GM13977 (cell line): ENCODE results near the gene LEUTX.

Experiments
- DNase-seq: peaks from one replicate; pipeline ENCODE4 v3.0.0; 2012; ENCODE audit warnings: low spot score
- in situ Hi-C: fragments of 300-500 bp; cut with MboI; formaldehyde crosslinking; loops from one replicate; pipeline ENCODE4 v1.12.0; 2022; ENCODE audit warnings: low sequenced_read_pairs, low pct_unique_long_range_greater_than_20kb, mixed read lengths, inconsistent platforms; ENCODE audit not compliant: unreplicated experiment
- TF ChIP-seq, protein P1 (sequence below): IDR thresholded peaks from 2 replicates; pipeline ENCODE4 v1.5.1; 2012; ENCODE audit warnings: mild to moderate bottlenecking, control low read depth; ENCODE audit not compliant: insufficient read depth; ENCODE audit errors: extremely low read depth, missing control alignments

The LEUTX gene

GRCh38 chr19:39768334-39768733 is 10.3 kb upstream of the LEUTX start:
- TF ChIP-seq, protein P1, sequence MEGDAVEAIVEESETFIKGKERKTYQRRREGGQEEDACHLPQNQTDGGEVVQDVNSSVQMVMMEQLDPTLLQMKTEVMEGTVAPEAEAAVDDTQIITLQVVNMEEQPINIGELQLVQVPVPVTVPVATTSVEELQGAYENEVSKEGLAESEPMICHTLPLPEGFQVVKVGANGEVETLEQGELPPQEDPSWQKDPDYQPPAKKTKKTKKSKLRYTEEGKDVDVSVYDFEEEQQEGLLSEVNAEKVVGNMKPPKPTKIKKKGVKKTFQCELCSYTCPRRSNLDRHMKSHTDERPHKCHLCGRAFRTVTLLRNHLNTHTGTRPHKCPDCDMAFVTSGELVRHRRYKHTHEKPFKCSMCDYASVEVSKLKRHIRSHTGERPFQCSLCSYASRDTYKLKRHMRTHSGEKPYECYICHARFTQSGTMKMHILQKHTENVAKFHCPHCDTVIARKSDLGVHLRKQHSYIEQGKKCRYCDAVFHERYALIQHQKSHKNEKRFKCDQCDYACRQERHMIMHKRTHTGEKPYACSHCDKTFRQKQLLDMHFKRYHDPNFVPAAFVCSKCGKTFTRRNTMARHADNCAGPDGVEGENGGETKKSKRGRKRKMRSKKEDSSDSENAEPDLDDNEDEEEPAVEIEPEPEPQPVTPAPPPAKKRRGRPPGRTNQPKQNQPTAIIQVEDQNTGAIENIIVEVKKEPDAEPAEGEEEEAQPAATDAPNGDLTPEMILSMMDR: no peak
- in situ Hi-C loops: no loop called here
- DNase-seq: no peak

GRCh38 chr19:39768786-39769185 is 9.9 kb upstream of the LEUTX start:
- in situ Hi-C loops: no loop called here
- DNase-seq: no peak
- TF ChIP-seq, protein P1: no peak

DNA sequence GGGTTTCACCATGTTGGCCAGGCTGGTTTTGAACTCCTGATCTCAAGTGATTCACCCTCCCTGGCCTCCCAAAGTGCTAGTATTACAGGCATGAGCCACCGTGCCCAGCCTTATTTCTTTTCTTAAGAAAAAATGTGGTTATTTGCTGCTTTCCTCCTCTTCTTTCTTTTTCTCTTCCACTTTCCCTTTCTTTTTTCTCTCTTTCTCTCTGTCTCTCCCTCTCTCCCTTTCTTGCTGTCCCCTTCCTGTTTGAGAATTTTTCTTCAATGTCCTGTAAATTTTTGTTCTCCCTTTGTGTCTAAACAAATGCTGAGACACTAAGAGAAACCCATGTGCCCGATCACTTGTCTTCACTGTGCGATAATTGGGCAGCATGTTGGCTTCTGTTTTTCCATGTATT is 2.2 kb downstream of the LEUTX start:
- TF ChIP-seq, protein P1: no peak
- in situ Hi-C loops: loop anchor here (10.0 kb wide), 1 partner anchor 106 kb away; no protein-coding TSS in a partner anchor
- no peak for DNase-seq

DNA sequence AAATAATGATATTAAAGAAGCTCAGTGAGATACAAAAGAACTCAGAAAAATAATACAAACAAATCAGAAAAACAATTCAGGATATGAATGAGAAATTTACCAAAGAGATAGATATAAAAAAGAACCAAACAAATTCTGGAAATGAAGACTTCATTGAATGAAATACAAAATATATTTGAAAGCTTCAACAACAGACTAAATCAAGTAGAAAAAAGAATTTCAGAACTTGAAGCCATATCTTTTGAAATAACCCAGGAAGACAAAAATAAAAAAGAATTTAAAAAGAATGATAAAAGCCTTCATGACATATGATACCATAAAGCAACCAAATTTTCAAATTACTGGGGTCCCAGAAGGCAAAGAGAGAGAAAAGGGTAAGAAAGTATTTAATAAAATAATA is 9.6 kb downstream of the LEUTX start:
- TF ChIP-seq, protein P1: no peak
- no peak for DNase-seq
- in situ Hi-C loops: loop anchor here (10.0 kb wide), 1 partner anchor 113 kb away; no protein-coding TSS in a partner anchor

DNA sequence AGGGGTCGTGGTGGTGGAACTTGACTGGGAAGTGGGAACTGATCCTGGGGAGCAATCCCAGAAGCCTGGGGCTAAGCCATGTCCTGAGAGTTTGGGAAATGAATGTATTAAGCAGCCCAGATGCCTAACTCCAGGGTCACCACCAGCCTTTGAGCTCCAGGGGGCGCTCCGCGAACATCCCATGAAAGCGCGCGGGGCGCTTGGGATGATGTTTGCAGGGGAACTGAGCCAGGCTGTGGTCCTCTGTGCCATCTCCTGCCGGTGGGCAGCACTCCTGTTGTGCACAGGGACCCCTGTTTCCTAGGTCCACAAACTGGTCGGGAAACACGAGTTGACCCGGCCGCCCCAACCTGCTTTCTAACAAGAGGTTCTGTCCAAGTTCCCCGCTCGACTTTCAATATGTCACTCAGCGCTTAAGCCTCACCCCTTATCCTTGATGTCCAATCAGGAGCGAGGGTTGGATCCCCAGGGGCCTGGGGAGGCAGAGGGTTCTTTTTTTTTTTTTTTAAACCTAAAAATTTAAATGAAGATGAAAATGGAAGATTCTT is 14.4 kb downstream of the LEUTX start:
- TF ChIP-seq, protein P1: peak; percentile 92
- DNase-seq: peak; percentile 83
- in situ Hi-C loops: loop anchor here (10.0 kb wide), 1 partner anchor 52 kb away; the partner anchor contains the start of gene FBL

DNA sequence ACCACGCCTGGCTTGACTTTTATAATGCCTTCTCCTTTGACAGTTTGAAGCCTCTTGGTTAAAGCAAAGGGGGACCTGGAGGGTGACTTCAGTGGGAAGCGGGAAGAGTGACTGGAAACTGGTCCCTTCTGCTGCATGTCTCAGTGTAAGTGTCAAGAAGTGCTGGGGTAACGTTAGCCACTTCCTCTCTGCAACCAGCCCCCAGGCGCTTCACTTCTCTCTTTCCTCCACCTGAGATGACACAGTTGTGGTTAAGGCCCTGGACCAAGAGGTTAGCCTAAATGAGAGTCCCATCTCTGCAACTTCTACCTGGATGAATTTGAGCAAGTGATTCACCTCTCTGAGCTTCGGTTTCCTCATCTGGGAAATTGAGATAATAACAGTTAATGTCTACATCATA is 16.3 kb downstream of the LEUTX start:
- peak; percentile 38 for DNase-seq
- in situ Hi-C loops: loop anchor here (10.0 kb wide), 1 partner anchor 50 kb away; the partner anchor contains the start of gene FBL
- TF ChIP-seq, protein P1: no peak
